GM03348 (cell line): ENCODE results near the gene LRMDA.
"Not testable (repeated sequence)": the region's sequence is repeated elsewhere in the genome, so short reads cannot be mapped to it uniquely, and the experiment has no call there.

Experiments used
- DNase-seq: peaks from one replicate; pipeline ENCODE4 v3.0.0; 2012; ENCODE audit warnings: low spot score

LRMDA gene

DNA sequence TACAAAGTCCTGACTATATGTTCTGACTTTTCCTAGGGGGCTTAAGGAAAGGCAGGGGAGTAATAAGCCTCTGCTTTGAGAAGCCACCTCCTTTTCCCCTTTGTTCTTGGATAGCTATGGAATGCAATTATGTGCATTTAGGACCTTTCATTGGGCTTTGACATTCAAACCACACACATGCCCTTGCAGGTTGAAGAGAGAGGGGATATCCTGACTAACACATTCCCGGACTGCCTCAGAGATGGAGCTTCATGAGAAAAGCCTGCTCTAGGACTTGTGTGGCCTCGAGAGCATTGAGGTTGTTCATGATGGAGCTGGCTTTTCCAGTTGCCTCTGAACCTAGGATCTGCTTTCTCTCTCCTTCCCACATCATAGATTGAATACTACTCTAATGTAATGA lies 694.5 kb downstream of the LRMDA start:
- no peak for DNase-seq

DNA sequence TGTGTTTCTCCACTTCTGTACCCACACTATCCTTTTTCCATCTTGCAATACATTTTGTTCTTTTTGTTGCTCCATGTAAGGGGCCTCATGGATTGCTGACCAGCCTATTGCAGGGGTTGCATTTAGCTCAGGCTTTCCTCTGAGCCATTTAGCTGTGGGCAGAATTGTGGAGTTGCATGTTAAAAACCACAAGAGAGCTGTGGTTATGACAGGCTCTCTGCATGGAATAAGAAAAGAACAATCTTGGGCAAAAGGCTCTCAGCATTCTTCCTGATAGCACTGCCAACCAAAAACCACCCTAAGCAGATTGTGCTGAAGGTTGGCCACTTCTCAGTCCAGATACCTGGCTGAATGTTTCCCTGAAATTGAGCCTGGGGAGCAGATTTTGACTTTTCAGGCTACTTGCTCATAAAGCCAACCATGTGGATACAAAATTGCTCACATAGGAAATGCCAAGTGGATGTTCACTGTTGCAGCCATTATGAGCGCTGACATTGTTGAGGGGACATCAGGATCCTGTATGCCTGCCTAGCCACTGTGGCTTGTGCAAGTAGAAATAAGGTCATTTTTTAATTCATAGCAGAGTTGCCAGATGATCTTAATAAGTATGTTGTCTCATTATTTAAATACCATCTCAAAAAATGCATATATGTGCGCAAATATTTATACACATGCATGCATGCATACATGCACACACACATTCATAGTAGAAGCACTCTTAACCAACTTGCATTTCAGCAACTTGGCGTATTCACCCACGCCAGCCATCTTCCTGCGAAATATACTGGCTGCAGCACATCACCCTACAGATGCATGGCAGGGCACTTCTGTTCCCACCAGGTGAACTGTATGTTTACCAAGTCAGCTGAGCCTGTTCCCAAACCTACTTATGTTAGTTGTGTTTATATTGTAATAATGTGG lies 695.4 kb downstream of the LRMDA start:
- DNase-seq = peak; percentile 45

DNA sequence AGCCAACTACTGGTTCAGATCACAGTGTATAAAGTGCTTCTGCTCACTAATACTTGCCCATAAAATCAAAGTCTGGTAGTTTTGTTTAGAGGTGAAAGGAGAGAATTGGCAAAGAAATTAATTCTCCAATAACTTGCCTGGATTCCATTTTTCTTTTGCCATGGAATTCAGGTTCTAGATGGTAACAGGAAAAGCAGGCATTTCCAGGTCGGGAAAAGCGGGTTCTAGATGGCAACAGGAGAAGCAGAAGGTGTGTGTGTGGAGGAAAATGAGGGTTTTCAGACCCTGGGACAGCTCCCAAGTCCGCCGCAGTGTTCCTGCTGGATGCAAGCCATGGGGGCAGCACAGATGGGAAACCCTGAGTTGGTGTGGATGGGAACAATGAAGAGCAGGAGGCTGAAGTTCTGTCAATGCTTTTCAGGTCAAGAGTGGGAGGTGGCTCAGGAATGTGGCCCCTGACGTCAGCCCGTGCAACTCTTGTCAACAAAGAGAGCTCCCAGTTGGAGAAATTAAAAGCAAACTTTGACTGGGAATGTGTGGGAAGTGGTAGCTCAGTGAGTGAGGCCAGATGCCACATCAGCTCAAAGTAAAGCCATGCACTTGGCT lies 696.7 kb downstream of the LRMDA start:
- DNase-seq = no peak

DNA sequence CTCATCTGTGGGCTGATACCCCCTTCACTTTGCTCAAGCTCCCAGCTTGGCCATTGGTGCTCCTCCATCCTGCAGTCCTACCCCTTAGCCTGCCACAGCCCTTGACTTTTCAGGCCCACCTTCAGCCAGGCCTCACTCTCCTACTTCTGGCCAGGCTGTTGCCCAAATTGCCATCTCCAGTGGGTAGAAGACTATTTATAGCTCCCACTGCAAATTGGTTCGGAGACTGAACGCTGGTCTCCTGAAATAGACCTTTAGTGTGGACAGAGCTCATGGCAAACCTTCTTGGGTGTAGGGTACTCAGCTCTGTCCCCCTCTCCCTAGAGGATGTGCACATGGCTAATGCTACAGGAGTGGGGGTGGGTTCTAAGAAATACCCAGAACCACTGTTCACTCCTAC lies 697.8 kb downstream of the LRMDA start:
- DNase-seq = no peak

DNA sequence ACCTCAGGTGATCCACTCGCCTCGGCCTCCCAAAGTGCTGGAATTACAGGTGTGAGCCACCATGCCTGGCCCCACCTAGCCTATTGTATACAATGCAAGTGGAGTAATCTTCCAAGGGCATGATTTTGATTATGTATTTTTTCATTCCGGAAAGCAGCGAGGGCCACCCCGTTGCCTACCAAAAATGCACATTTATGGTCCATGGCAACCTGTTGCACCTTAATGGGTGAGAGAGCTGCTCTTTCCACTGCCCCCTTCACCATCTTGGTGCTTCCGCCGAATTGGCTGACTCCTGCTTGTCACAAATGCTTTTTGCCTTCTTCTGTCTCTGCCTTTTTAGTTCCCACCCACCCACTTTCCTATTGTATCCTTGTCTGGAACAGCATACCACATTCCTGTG lies 699.5 kb downstream of the LRMDA start:
- no peak for DNase-seq

DNA sequence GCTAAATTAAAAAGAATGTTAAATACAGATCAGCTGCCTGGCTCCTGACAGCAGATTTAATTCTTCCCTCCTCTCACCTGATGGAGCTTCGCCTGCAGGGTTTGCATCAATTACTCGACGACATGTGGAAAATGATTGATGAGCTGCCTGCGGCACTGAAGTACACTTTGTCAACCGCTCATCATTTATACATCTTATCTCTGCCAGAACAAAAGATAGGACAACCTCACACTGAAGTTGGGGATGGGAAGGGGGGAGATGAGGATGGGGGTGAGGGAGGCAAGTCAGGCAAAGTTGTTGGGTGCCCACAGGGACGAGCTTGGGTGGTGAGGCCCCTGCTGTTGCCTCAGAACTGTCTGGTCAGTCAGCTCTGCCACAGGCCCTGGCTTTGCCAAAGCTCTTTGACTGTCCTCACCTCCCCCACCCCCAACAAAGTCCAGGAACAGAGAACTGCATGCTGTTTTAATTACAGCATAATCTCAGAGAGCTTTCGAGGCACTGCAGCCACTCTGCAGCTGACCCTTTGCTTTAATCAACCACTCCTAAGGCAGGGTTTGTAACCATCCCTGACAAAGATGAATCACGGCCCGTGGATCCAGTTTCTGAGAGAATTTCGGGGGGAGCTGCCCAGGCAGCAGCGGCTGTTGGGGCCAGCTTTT lies 702.3 kb downstream of the LRMDA start:
- peak; percentile 13 for DNase-seq

DNA sequence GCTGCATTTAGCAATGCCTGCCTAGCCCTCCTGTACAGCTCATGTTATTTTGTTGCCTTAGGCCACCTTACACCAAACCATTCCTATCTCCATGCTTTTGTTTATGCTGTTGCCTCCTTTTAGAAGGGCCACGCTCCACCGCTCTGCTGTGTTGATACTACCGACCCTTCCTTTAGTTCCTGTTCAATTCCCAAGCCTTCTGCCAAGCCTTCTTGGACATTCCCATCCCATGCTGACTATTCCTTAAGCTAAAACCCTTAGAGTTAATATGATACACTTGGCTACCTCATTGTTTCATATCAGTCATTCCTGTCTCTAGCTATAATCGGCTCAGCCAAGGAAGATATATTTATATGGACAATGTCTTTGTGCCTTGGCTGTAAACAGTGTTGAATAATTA lies 705.5 kb downstream of the LRMDA start:
- no peak for DNase-seq

DNA sequence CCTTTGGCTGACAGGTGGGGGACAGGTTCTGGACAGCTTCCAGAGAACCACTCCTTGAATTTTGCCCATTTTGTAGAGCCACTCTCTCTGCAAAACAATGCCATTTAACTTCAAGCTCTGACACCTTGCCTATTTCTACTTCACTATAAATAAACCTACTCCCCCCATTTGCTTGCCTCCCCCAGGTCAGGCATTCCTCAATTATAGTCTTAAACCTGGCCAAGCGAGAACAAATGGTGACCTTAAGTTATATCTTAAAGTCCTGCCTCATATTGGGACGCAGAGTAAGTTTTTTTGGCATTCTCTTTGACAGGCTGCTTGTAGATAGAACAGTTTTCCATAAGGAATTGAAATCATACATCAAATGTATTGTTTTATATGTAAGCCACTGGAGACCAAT lies 706.9 kb downstream of the LRMDA start:
- no peak for DNase-seq

DNA sequence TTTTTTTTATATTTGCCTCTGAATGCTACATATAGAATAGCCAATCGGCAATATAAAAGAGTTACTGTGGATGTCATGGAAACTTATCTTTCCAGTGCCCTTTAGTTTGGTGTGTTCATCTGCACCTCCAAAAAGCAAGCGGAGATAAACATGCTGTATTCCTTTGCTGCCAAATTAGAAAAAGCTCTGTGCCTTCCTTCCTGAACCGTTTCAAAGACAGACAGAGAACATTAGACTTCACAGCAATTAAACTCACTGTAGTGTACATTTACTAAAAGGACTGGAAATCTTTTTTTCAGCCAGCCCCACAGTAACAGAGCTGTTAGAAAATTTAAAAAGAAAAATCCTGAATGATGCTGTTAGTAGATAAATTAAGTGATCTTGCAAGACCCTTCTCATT lies 707.5 kb downstream of the LRMDA start:
- DNase-seq = no peak

DNA sequence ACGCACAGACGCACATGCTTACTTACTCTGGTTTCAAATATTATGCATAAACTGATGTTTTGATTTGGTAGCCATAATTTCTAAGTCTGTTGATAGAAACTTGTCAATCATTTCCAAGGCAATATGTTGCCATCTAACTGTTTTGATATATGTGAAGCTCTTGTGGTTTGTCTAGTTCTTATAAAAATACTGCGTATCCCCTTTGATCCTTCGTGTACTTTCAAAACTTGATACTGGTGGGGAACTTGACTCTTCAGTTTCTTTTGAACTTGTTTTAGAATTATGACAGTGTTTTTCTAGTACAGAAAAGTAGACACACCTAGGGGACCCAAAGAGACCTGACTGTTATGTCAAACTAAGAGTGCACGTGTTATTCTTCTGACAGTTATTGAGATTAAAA lies 708.0 kb downstream of the LRMDA start:
- DNase-seq = no peak

DNA sequence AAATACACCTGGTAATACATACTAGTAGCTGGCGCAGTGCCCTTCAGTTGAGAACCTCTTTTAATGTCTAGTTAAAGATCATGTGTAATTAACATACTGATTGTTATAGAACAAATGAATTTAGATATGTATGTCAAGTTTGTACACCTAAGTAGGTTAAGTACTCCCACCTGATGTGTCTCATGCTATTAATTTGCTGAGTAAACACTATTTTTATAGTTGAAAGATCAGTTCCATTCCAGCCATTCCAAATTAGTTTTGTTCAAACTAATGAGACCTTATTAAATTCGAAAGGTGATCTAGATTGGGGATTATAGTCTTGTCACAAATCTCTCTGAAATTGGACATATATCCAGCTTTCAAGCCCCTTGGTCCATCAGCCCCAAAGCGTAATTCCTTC lies 710.0 kb downstream of the LRMDA start:
- no peak for DNase-seq

DNA sequence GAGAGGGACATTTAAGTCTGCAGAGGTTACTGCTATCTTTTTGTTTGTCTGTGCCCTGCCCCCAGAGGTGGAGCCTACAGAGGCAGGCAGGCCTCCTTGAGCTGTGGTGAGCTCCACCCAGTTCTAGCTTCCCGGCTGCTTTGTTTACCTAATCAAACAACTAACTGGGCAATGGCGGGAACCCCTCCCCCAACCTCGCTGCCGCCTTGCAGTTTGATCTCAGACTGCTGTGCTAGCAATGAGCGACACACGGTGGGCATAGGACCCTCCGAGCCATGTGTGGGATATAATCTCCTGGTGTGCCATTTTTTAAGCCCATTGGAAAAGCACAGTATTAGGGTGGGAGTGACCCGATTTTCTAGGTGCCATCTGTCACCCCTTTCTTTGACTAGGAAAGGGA lies 716.8 kb downstream of the LRMDA start:
- not testable (repeated sequence) for DNase-seq

DNA sequence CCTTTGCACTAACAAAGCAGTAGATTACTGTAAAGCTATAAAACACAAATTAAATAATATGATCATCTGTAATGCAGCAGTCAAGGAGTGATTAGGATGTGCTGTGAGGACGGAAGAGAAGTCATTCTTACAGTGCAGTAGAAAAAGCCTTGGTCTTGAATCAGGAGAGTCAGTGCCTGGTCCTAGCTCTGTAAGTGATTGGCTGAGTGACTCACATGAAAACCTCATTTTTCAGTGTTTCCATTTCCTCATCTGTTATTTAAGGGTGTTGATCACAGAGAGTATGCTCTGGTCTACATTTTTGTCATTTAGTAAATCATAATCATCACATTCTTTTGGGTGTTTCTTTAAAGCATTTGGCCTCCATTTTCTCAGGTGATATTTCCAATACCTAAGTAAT lies 717.8 kb downstream of the LRMDA start:
- peak; percentile 42 for DNase-seq

DNA sequence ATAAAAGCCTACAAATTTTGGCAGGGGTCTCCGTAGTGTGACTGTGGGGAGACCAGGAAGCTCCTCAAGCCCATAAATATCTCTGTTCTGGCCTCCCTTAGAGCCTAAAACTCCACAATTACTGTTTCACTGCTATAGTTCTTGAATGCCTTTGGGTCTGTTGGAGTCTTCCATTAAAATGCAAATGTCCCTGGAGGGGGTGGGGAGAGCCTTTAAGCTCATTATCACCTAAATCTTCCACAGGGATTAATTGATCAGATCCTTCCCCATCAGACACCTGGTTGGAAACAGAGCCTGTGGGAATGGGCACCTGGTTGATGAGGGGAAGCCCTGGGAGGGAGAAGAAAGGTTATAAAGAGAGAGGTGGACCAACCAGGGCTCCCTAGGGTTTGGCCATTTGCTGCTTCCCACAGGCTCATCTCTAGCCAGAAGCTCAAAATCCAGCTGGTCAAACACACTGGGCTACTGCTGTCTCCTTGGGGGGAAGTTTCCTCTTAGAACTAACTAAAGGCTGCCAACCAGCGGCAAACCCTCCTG lies 718.2 kb downstream of the LRMDA start:
- no peak for DNase-seq

DNA sequence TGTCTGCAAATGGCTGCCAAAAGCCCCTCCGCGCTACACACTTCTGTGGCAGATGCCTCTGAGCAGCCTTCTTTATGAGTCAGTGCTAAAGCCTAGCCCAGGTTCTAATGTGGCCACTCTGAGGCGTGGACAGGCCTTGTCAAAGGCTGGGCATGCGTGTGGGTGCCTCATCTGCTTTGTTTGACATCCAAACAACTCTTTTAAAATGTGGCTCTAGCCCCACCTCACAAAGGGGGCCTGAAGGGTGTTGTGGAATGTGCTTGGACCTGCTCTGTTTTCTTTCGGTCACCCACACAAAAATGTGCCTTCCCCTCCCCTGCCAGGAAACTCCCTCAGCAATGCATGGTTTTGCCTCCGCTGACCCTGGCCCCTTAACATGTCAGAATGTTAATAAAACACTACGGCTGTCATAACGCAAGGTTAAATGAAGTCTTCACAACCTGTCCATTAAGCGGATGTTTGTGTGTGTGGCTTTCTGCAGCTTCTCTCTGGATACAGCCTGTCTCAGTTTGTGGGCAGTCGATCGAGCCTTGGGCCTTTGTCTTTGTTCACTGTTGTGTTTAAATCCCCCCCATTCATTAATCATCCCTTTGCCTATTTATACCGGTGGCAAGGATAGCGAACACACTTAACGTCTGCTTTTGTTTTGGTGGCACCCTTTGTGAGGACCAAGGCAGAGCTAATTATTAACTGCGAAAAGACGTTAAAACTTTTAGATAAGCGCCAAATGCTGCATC lies 718.9 kb downstream of the LRMDA start:
- peak; percentile 27 for DNase-seq

DNA sequence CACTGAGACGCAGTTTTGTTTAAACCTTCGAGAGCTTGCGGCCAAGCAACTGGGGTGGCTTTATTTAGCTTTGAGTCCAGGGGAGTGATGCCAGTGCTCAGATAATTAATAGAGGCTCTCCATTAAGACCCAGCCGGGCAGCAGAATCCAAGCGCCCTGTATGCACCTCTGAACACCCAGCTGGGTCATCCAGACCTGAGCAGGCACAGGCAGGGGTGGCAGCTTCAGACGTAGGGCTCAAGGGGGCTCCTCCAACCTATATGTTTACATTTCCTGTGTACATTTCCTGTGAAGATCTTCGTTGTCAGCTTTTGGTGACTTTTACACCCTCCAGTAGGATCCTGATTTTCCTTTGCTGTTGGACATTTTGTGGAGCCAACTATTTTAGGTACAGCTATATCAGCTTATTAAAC lies 719.5 kb downstream of the LRMDA start:
- no peak for DNase-seq

DNA sequence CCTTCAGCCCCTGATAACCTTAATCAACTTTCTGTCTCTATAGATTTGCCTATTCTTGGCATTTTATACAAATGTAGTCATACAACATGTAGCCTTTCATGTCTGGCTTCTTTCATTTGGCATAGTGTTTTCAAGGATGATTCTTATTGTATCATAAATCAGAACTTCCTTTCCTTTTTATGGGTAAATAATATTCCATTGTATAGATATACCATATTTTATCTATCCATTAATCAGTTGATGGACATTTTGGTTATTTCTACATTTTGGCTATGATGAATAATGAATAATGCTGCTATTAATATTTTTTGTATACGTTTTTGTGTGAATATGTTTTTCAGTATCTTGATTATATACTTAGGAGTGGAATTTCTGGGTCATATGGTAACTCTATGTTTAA lies 720.8 kb downstream of the LRMDA start:
- no peak for DNase-seq

DNA sequence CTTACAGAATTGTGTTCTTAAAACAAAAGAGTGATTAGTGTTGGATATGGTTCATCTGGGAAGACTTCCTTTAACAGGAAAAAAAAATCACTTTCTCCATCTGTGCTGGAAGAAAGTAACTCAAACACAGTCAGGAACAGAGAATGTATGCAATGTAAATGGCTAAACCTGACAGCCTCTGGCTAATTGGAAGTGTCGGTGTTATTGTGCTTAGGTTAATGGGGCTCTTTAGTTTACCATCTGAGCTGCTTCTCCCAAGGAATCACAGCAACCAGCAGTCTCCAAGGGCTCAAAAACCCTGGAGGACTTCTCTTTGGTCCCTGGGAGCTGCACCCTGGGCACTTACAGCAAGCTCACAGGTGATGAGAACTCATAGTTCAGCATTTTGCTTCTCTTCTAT lies 724.5 kb downstream of the LRMDA start:
- no peak for DNase-seq

DNA sequence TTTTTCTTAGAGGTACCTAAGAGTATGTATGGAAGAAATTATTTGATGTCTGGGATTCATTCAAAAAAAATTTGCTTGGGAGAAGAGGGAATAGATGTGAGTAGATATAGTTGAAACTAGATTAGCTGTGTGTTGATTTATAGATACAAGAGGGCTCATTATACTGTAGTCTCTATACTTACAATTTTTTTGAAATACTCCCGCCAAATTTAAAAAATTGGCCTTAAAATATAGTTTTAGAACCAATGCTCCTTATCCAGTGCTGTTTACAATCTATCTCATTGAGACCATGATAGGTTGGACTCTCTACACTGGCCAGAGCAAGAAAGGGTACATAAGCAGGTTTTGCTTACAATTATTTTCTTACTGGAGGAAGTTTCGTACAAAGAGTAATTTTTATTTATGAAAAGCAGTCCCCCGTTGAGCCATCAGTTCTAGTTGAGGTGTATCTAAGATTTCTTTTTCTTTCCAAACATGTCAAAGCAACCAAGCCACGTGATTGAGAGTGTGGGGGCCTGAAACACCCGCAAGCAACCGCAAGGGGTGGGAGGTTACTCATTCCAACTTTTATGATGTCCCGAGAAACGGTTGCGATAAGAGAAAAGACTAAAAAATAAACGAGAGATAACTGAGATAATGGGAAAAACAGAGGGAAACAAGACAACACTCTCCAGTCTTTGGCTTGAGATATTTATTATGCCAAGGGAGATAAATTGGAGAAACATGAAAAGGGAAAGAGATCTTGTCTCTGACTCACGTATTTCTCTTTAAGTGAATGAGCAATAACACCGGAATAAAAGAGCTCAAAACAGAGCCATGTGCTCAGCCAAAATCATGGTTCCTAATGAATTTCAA lies 729.2 kb downstream of the LRMDA start:
- DNase-seq = no peak

DNA sequence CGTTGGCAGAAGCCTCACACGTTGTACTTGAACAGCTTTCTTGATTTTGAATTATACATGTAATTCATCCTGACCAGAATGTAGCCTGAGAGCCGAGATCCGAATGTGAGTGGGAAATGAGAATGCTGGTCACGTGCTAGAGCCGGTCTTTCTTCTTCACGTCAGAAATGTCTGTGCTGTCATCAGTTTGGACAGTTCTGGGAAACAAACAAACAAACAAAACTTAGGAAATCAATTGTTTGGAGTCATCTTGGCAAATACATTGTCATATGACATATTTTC lies 729.8 kb downstream of the LRMDA start:
- no peak for DNase-seq

DNA sequence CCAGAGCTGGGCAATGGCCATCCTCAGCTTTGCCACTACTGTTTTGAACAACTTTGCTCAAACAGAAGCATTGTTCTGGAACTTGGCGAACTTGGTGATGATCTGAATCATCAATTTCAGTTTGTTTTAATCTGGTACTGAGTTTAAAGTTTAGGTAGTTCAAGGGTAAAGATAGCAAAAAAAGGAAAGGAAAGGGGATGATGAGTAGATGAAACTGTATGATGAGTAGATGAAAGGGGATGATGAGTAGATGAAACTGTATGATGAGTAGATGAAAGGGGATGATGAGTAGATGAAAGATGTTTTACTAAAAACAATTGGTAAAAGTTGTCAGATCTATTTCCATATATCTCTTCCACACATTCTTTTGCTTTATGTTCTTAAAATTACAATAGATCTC lies 737.0 kb downstream of the LRMDA start:
- no peak for DNase-seq

DNA sequence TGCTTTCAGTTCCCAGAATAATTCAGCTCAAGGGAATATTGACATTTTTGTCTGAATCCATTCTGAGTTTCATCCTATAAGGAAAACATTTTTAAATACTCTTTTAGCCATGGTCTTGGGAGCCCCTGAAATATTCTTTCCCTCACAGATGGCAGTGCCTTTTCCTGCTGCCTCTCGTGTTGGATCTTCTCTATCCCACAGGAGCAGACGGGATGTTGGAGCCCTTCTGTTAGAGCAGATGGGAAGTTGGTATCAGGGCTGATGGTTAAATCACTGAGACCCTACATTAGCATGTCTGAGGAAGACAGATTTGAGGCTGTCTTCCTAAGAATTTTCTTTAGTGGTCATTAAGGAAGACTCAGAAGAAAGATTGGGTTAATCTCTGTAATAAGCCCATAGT lies 737.8 kb downstream of the LRMDA start:
- DNase-seq = no peak
